Fibroblast of lung (primary cell): ENCODE data around the gene SMC5. TPM values are rescaled to one million over a fixed set of nuclear protein-coding genes. Genes with fewer than 3 reads are reported as not detected.

Source experiments
- DNase-seq, 2 donors: peaks; one replicate each; pipeline versions ENCODE4 v3.0.0 to v3.0.0-alpha.2; 2010; ENCODE audit warnings: low read depth in 2 of 2
- H2AFZ ChIP-seq: 2 replicates; pipeline ENCODE4 v1.5.1; 2012; ENCODE audit warnings: low read length, control low read depth, inconsistent platforms
- H3K27ac ChIP-seq: 2 replicates; pipeline ENCODE4 v1.5.1; 2011; ENCODE audit warnings: low read length, control low read depth; ENCODE audit not compliant: insufficient read depth
- H3K27me3 ChIP-seq: 2 replicates; pipeline ENCODE4 v1.5.1; 2011; ENCODE audit warnings: mild to moderate bottlenecking, low read length; ENCODE audit not compliant: control insufficient read depth, insufficient read depth
- H3K36me3 ChIP-seq: 2 replicates; pipeline ENCODE4 v1.5.1; 2011; ENCODE audit warnings: low read length; ENCODE audit not compliant: control insufficient read depth, insufficient read depth
- H3K4me1 ChIP-seq: 2 replicates; pipeline ENCODE4 v1.5.1; 2011; ENCODE audit warnings: low read length; ENCODE audit not compliant: control insufficient read depth, insufficient read depth; ENCODE audit errors: extremely low read depth
- H3K4me2 ChIP-seq: 2 replicates; pipeline ENCODE4 v1.5.1; 2011; ENCODE audit warnings: low read length, control low read depth; ENCODE audit not compliant: insufficient read depth; ENCODE audit errors: extremely low read depth
- H3K4me3 ChIP-seq, 4 experiments: fragments of 200-600 bp in 1 of 4; sonication (generic) in 1 of 4; replicated peaks in 1 of 4; 2 replicates each; pipeline ENCODE4 v1.5.1; 2011 to 2016; ENCODE audit warnings: low read length in 4 of 4, low read depth in 3 of 4, mild to moderate bottlenecking in 3 of 4, control low read depth in 2 of 4, inconsistent platforms in 1 of 4, mixed read lengths in 1 of 4; ENCODE audit not compliant: insufficient read depth in 1 of 4; ENCODE audit errors: control extremely low read depth in 1 of 4
- H3K79me2 ChIP-seq: 2 replicates; pipeline ENCODE4 v1.5.1; 2012; ENCODE audit warnings: mild to moderate bottlenecking, low read length, inconsistent platforms; ENCODE audit not compliant: control insufficient read depth, insufficient read depth
- H3K9ac ChIP-seq: 2 replicates; pipeline ENCODE4 v1.5.1; 2011; ENCODE audit warnings: mild to moderate bottlenecking, low read length, control low read depth; ENCODE audit not compliant: insufficient read depth
- H3K9me3 ChIP-seq: 2 replicates; pipeline ENCODE4 v1.5.1; 2012; ENCODE audit warnings: low read depth, low read length; ENCODE audit not compliant: control insufficient read depth, insufficient read depth
- H4K20me1 ChIP-seq: 2 replicates; pipeline ENCODE4 v1.5.1; 2011; ENCODE audit warnings: low read length; ENCODE audit not compliant: control insufficient read depth, insufficient read depth; ENCODE audit errors: extremely low read depth
- CTCF ChIP-seq, 2 donors: IDR thresholded peaks in 1 of 2; conservative IDR thresholded peaks in 1 of 2; 1 replicate in 1 of 2; 2 replicates in 1 of 2; pipeline ENCODE4 v1.5.1; 2011 to 2012; ENCODE audit warnings: low read length in 2 of 2, control low read depth in 1 of 2, inconsistent platforms in 1 of 2, low read depth in 1 of 2, mild to moderate bottlenecking in 1 of 2
- EZH2 ChIP-seq: IDR thresholded peaks from 2 replicates; pipeline ENCODE4 v1.5.1; 2012; ENCODE audit warnings: low read length, control low read depth, mild to moderate bottlenecking; ENCODE audit errors: missing control alignments
- polyA plus RNA-seq, 2 donors: library from polyadenylated mRNA; depleted of rRNA in 1 of 2; stranded (reverse) in 1 of 2; unstranded in 1 of 2; fragments of >200 nt; gene quantifications; 2 replicates each; pipeline ENCODE4 v1.2.1, GENCODE V29; 2011 to 2012; ENCODE audit warnings: missing spikeins in 1 of 2
- total RNA-seq: library from RNA; depleted of rRNA; stranded (reverse); fragments of >200 nt; gene quantifications from 2 replicates; pipeline ENCODE4 v1.2.1, GENCODE V29; 2014

The SMC5 gene
- total and polyA plus RNA-seq, 2 donors (not counting 1 experiment from before 2014, with no cell fraction given), result 21.6 to 29.2 TPM

- H3K27ac ChIP-seq, result no peak overlapping the region
- DNase-seq, result no peak
- H2AFZ ChIP-seq, result no peak overlapping the region
These were observed 123.4 kb downstream of the SMC5 start for GRCh38 chr9:70382046-70382708.

GRCh38 chr9:70382709-70383605 lies 124.2 kb downstream of the SMC5 start:
- H4K20me1 ChIP-seq, result no peaks in the 10 kb centered on the region
- H3K36me3 ChIP-seq, result no peaks in the 10 kb centered on the region
- no peaks in the 10 kb centered on the region for H3K9me3 ChIP-seq
- no peaks in the 10 kb centered on the region for H3K4me1 ChIP-seq
- H3K27me3 ChIP-seq, result no peaks in the 10 kb centered on the region
- H3K79me2 ChIP-seq, result no peaks in the 10 kb centered on the region
- TF ChIP-seq EZH2, result no peak
- TF ChIP-seq CTCF (conservative IDR thresholded peaks at IDR 0.05 in 1 of 2, IDR thresholded peaks at IDR 0.05 in 1 of 2; ENCODE audit: low read depth in 1 of 2, low read length in 2 of 2), result no peak
- no peak overlapping the region for H2AFZ ChIP-seq
- H3K4me2 ChIP-seq, result no peak overlapping the region
- H3K27ac ChIP-seq, result no peak overlapping the region
- H3K9ac ChIP-seq, result no peak overlapping the region
- DNase-seq, result no peak
- no peak overlapping the region for H3K4me3 ChIP-seq

More at GRCh38 chr9:70382046-70382708, 123.4 kb downstream of the SMC5 start:
- Histone ChIP-seq H3K4me3 (no peak overlapping the region), H4K20me1 (no peaks in the 10 kb centered on the region), H3K4me1 (no peaks in the 10 kb centered on the region), H3K27me3 (no peaks in the 10 kb centered on the region), H3K4me2 (no peak overlapping the region), H3K9me3 (no peaks in the 10 kb centered on the region), H3K36me3 (no peaks in the 10 kb centered on the region), H3K79me2 (no peaks in the 10 kb centered on the region), H3K9ac (no peak overlapping the region)
- TF ChIP-seq EZH2 (no peak), CTCF (conservative IDR thresholded peaks at IDR 0.05 in 1 of 2, IDR thresholded peaks at IDR 0.05 in 1 of 2; ENCODE audit: low read depth in 1 of 2, low read length in 2 of 2) (no peak)

GRCh38 chr9:70385426-70385825 lies 126.6 kb downstream of the SMC5 start:
- Histone ChIP-seq H3K4me1 (peaks cover 3% of the 10 kb centered on the region), H3K27me3 (no peaks in the 10 kb centered on the region), H3K79me2 (peaks cover 6% of the 10 kb centered on the region), H3K4me2 (no peak overlapping the region), H3K27ac (no peak overlapping the region), H4K20me1 (peaks cover 4% of the 10 kb centered on the region), H3K36me3 (no peaks in the 10 kb centered on the region), H3K4me3 (no peak overlapping the region), H2AFZ (no peak overlapping the region), H3K9ac (no peak overlapping the region), H3K9me3 (no peaks in the 10 kb centered on the region)
- DNase-seq, result no peak
- TF ChIP-seq EZH2, result no peak
